T-helper 1 cell treated with Interleukin-12 subunit alpha and Interleukin-12 subunit beta and Interleukin-4 antibody, amounts not matched to agents 30 μg/mL and 1 μg/mL, for 36 hours (primary cell): ENCODE results near the gene ADAMTS16.

Source experiments
- H3K27ac Mint-ChIP-seq: one replicate; pipeline ENCODE4 v1.8.0; 2021; ENCODE audit warnings: mild to moderate bottlenecking, mixed read lengths
- H3K27me3 Mint-ChIP-seq: one replicate; pipeline ENCODE4 v1.8.0; 2021; ENCODE audit warnings: low read depth, mixed read lengths
- H3K36me3 Mint-ChIP-seq: one replicate; pipeline ENCODE4 v1.8.0; 2021; ENCODE audit warnings: low read depth, mixed read lengths
- H3K4me1 Mint-ChIP-seq: one replicate; pipeline ENCODE4 v1.8.0; 2021; ENCODE audit warnings: low read depth, mixed read lengths
- H3K4me3 Mint-ChIP-seq: one replicate; pipeline ENCODE4 v1.8.0; 2021; ENCODE audit warnings: mild to moderate bottlenecking, moderate library complexity, mixed read lengths
- H3K9me3 Mint-ChIP-seq: one replicate; pipeline ENCODE4 v1.8.0; 2021; ENCODE audit warnings: mixed read lengths

Gene ADAMTS16

GRCh38 chr5:5264727-5265126, 124.6 kb downstream of the ADAMTS16 start:
- H3K4me3 Mint-ChIP-seq, result no peak overlapping the region
- H3K4me1 Mint-ChIP-seq, result no peaks in the 10 kb centered on the region
- no peaks in the 10 kb centered on the region for H3K36me3 Mint-ChIP-seq
- no peak overlapping the region for H3K27ac Mint-ChIP-seq
- no peaks in the 10 kb centered on the region for H3K9me3 Mint-ChIP-seq
- no peaks in the 10 kb centered on the region for H3K27me3 Mint-ChIP-seq

- H3K36me3 Mint-ChIP-seq, result no peaks in the 10 kb centered on the region
- H3K27me3 Mint-ChIP-seq, result no peaks in the 10 kb centered on the region
- no peaks in the 10 kb centered on the region for H3K4me1 Mint-ChIP-seq
- H3K9me3 Mint-ChIP-seq, result no peaks in the 10 kb centered on the region
- H3K27ac Mint-ChIP-seq, result no peak overlapping the region
- no peak overlapping the region for H3K4me3 Mint-ChIP-seq
These were observed 126.2 kb downstream of the ADAMTS16 start for GRCh38 chr5:5266297-5266696.

- no peak overlapping the region for H3K27ac Mint-ChIP-seq
- no peak overlapping the region for H3K4me3 Mint-ChIP-seq
- H3K4me1 Mint-ChIP-seq, result no peaks in the 10 kb centered on the region
- H3K27me3 Mint-ChIP-seq, result no peaks in the 10 kb centered on the region
- H3K9me3 Mint-ChIP-seq, result no peaks in the 10 kb centered on the region
- no peaks in the 10 kb centered on the region for H3K36me3 Mint-ChIP-seq
These were observed 130.0 kb downstream of the ADAMTS16 start for GRCh38 chr5:5270161-5270560.

GRCh38 chr5:5270958-5271785, 131.0 kb downstream of the ADAMTS16 start:
- Mint-ChIP-seq H3K36me3 (no peaks in the 10 kb centered on the region), H3K27ac (no peak overlapping the region), H3K27me3 (no peaks in the 10 kb centered on the region), H3K4me3 (no peak overlapping the region), H3K4me1 (no peaks in the 10 kb centered on the region), H3K9me3 (no peaks in the 10 kb centered on the region)

- Mint-ChIP-seq H3K27me3 (no peaks in the 10 kb centered on the region), H3K4me3 (no peak overlapping the region), H3K4me1 (no peaks in the 10 kb centered on the region)
These were observed 131.7 kb downstream of the ADAMTS16 start for GRCh38 chr5:5271786-5272321.

GRCh38 chr5:5273398-5273797, 133.3 kb downstream of the ADAMTS16 start:
- no peak overlapping the region for H3K4me3 Mint-ChIP-seq
- H3K9me3 Mint-ChIP-seq, result no peaks in the 10 kb centered on the region

More at GRCh38 chr5:5271786-5272321, 131.7 kb downstream of the ADAMTS16 start:
- H3K36me3 Mint-ChIP-seq, result no peaks in the 10 kb centered on the region
- H3K27ac Mint-ChIP-seq, result no peak overlapping the region
- H3K9me3 Mint-ChIP-seq, result no peaks in the 10 kb centered on the region

GRCh38 chr5:5273976-5274375, 133.8 kb downstream of the ADAMTS16 start:
- no peaks in the 10 kb centered on the region for H3K36me3 Mint-ChIP-seq
- H3K27me3 Mint-ChIP-seq, result no peaks in the 10 kb centered on the region
- H3K4me1 Mint-ChIP-seq, result no peaks in the 10 kb centered on the region
- no peak overlapping the region for H3K27ac Mint-ChIP-seq
- no peaks in the 10 kb centered on the region for H3K9me3 Mint-ChIP-seq
- H3K4me3 Mint-ChIP-seq, result no peak overlapping the region

More at GRCh38 chr5:5273398-5273797, 133.3 kb downstream of the ADAMTS16 start:
- H3K4me1 Mint-ChIP-seq, result no peaks in the 10 kb centered on the region
- H3K36me3 Mint-ChIP-seq, result no peaks in the 10 kb centered on the region
- H3K27me3 Mint-ChIP-seq, result no peaks in the 10 kb centered on the region
- no peak overlapping the region for H3K27ac Mint-ChIP-seq

GRCh38 chr5:5275211-5275610, 135.1 kb downstream of the ADAMTS16 start:
- H3K27ac Mint-ChIP-seq, result no peak overlapping the region
- H3K4me3 Mint-ChIP-seq, result no peak overlapping the region
- no peaks in the 10 kb centered on the region for H3K36me3 Mint-ChIP-seq
- H3K27me3 Mint-ChIP-seq, result no peaks in the 10 kb centered on the region
- no peaks in the 10 kb centered on the region for H3K9me3 Mint-ChIP-seq
- H3K4me1 Mint-ChIP-seq, result no peaks in the 10 kb centered on the region

GRCh38 chr5:5276430-5276829, 136.3 kb downstream of the ADAMTS16 start:
- Mint-ChIP-seq H3K4me1 (no peaks in the 10 kb centered on the region), H3K36me3 (no peaks in the 10 kb centered on the region), H3K9me3 (no peaks in the 10 kb centered on the region), H3K27me3 (no peaks in the 10 kb centered on the region), H3K4me3 (no peak overlapping the region), H3K27ac (no peak overlapping the region)

GRCh38 chr5:5276951-5277517, 136.9 kb downstream of the ADAMTS16 start:
- H3K9me3 Mint-ChIP-seq, result no peaks in the 10 kb centered on the region
- no peak overlapping the region for H3K4me3 Mint-ChIP-seq
- no peak overlapping the region for H3K27ac Mint-ChIP-seq
- no peaks in the 10 kb centered on the region for H3K36me3 Mint-ChIP-seq
- no peaks in the 10 kb centered on the region for H3K4me1 Mint-ChIP-seq
- H3K27me3 Mint-ChIP-seq, result no peaks in the 10 kb centered on the region

- Mint-ChIP-seq H3K36me3 (no peaks in the 10 kb centered on the region), H3K4me1 (no peaks in the 10 kb centered on the region), H3K4me3 (no peak overlapping the region), H3K27me3 (no peaks in the 10 kb centered on the region), H3K27ac (no peak overlapping the region), H3K9me3 (peaks cover 3% of the 10 kb centered on the region)
These were observed 138.2 kb downstream of the ADAMTS16 start for GRCh38 chr5:5278201-5278814.

- H3K27me3 Mint-ChIP-seq, result no peaks in the 10 kb centered on the region
- H3K27ac Mint-ChIP-seq, result no peak overlapping the region
- H3K4me1 Mint-ChIP-seq, result no peaks in the 10 kb centered on the region
- no peaks in the 10 kb centered on the region for H3K36me3 Mint-ChIP-seq
- H3K4me3 Mint-ChIP-seq, result no peak overlapping the region
- H3K9me3 Mint-ChIP-seq, result peaks cover 3% of the 10 kb centered on the region
These were observed 138.8 kb downstream of the ADAMTS16 start for GRCh38 chr5:5278815-5279381.

GRCh38 chr5:5285906-5286305, 145.8 kb downstream of the ADAMTS16 start:
- Mint-ChIP-seq H3K36me3 (no peaks in the 10 kb centered on the region), H3K4me3 (no peak overlapping the region), H3K27me3 (no peaks in the 10 kb centered on the region), H3K27ac (no peak overlapping the region), H3K4me1 (no peaks in the 10 kb centered on the region), H3K9me3 (peaks cover 27% of the 10 kb centered on the region)

GRCh38 chr5:5287419-5287818, 147.3 kb downstream of the ADAMTS16 start:
- Mint-ChIP-seq H3K9me3 (peaks cover 28% of the 10 kb centered on the region), H3K4me1 (no peaks in the 10 kb centered on the region), H3K27me3 (no peaks in the 10 kb centered on the region), H3K27ac (no peak overlapping the region), H3K36me3 (no peaks in the 10 kb centered on the region), H3K4me3 (no peak overlapping the region)
